22Rv1 (cell line): ENCODE data around the gene OR51M1.
"Not testable (repeated sequence)": the region's sequence is repeated elsewhere in the genome, so short reads cannot be mapped to it uniquely, and the experiment has no call there.

Experiments
- ZFX ChIP-seq: fragments of 450-650 bp; IDR thresholded peaks from 2 replicates; pipeline ENCODE4 v1.6.1; 2017; ENCODE audit warnings: antibody characterized with exemption, borderline replicate concordance
- TF ChIP-seq, protein P1 (sequence below): fragments of 450-650 bp; IDR thresholded peaks from 2 replicates; pipeline ENCODE4 v1.5.1; 2017; ENCODE audit warnings: mild to moderate bottlenecking

GRCh38 chr11:5356031-5356430 lies 27.6 kb upstream of the OR51M1 start:
- TF ChIP-seq, protein P1, sequence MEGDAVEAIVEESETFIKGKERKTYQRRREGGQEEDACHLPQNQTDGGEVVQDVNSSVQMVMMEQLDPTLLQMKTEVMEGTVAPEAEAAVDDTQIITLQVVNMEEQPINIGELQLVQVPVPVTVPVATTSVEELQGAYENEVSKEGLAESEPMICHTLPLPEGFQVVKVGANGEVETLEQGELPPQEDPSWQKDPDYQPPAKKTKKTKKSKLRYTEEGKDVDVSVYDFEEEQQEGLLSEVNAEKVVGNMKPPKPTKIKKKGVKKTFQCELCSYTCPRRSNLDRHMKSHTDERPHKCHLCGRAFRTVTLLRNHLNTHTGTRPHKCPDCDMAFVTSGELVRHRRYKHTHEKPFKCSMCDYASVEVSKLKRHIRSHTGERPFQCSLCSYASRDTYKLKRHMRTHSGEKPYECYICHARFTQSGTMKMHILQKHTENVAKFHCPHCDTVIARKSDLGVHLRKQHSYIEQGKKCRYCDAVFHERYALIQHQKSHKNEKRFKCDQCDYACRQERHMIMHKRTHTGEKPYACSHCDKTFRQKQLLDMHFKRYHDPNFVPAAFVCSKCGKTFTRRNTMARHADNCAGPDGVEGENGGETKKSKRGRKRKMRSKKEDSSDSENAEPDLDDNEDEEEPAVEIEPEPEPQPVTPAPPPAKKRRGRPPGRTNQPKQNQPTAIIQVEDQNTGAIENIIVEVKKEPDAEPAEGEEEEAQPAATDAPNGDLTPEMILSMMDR = not testable (repeated sequence)
- TF ChIP-seq ZFX = not testable (repeated sequence)
